Measurements from ENCODE around the gene SRRM4. TPM values are rescaled to one million over a fixed set of nuclear protein-coding genes. Genes with fewer than 3 reads are reported as not detected.

The SRRM4 gene
- total and polyA plus RNA-seq, 2 experiments from 2014 or later, result 0.53 to 0.63 TPM

GRCh38 chr12:119167902-119168301, 186.6 kb downstream of the SRRM4 start (continued):
- TF ChIP-seq ZNF462 (CRISPR knock-in tag; IDR thresholded peaks at IDR 0.05) (no peak), STAT1 (IDR thresholded peaks at IDR 0.05; ENCODE audit: unreplicated experiment) (no peak)

GRCh38 chr12:119168721-119169120, 187.4 kb downstream of the SRRM4 start:
- Histone ChIP-seq H3K4me2 (no peak overlapping the region), H3K4me1 (ENCODE audit: insufficient read depth) (peaks cover 8% of the 10 kb centered on the region), H2AFZ (no peak overlapping the region), H3K36me3 (ENCODE audit: insufficient read depth) (no peaks in the 10 kb centered on the region), H3K9me2 (ENCODE audit: insufficient read depth) (no peaks in the 10 kb centered on the region), H3K27me3 (ENCODE audit: insufficient read depth) (no peaks in the 10 kb centered on the region), H3F3A (replicated peaks; ENCODE audit: low read depth) (no peaks in the 10 kb centered on the region), H3K79me2 (replicated peaks; ENCODE audit: insufficient read depth) (no peaks in the 10 kb centered on the region), H3K27ac (ENCODE audit: low read depth) (no peak overlapping the region), H3K4me3 (no peak overlapping the region), H4K20me1 (replicated peaks; ENCODE audit: insufficient read depth) (no peaks in the 10 kb centered on the region)
- no peaks in the 10 kb centered on the region; the same call in 2 of the 3 replicates for H3K9me3 Mint-ChIP-seq
- no peak overlapping the region for H3K4me3 Mint-ChIP-seq
- ATAC-seq, result no peak
- peaks cover 15% of the 10 kb centered on the region for H3K4me1 Mint-ChIP-seq
- no peak for DNase-seq (ENCODE audit: low spot score)
- H3K27me3 Mint-ChIP-seq (ENCODE audit: insufficient read depth, low read depth, poor library complexity), result no peaks in the 10 kb centered on the region
- no peaks in the 10 kb centered on the region for H3K36me3 Mint-ChIP-seq (ENCODE audit: low read depth)
- no peak overlapping the region for H3K27ac Mint-ChIP-seq
- TF ChIP-seq CREB1 (CRISPR knock-in tag; IDR thresholded peaks at IDR 0.05; ENCODE audit: low read depth), result no peak
- no peak for TF ChIP-seq CTCF (conservative IDR thresholded peaks at IDR 0.05; ENCODE audit: low read depth in 2 of 2)
- TF ChIP-seq EZH2phosphoT487 (IDR thresholded peaks at IDR 0.05; ENCODE audit: unreplicated experiment), result no peak
- no peak for TF ChIP-seq EZH2 (IDR thresholded peaks at IDR 0.05; ENCODE audit: low read depth, unreplicated experiment)
- TF ChIP-seq NANOG (IDR thresholded peaks at IDR 0.05; ENCODE audit: borderline replicate concordance), result no peak
- TF ChIP-seq REST (IDR thresholded peaks at IDR 0.05; ENCODE audit: unreplicated experiment), result no peak
